Brain microvascular endothelial cell (primary cell): ENCODE measurements around the gene SEPTIN5.
"Not testable (repeated sequence)": the region's sequence is repeated elsewhere in the genome, so short reads cannot be mapped to it uniquely, and the experiment has no call there.

Source experiments
- DNase-seq: peaks from one replicate; pipeline ENCODE4 v3.0.0-alpha.2; 2020
- H3K27ac ChIP-seq: fragments of 250-450 bp; sonication (Bioruptor Pico); 2 replicates; pipeline ENCODE4 v1.5.1; 2020; ENCODE audit warnings: mild to moderate bottlenecking, moderate library complexity
- H3K27me3 ChIP-seq: fragments of 250-450 bp; sonication (Bioruptor Pico); replicated peaks from 2 replicates; pipeline ENCODE4 v1.5.1; 2020; ENCODE audit warnings: mild to moderate bottlenecking
- H3K36me3 ChIP-seq: fragments of 250-450 bp; sonication (Bioruptor Pico); replicated peaks from 2 replicates; pipeline ENCODE4 v1.5.1; 2020; ENCODE audit warnings: mild to moderate bottlenecking
- H3K4me3 ChIP-seq: 2 replicates; pipeline ENCODE4 v1.5.1; 2011; ENCODE audit warnings: low read depth, mild to moderate bottlenecking, control low read depth, low read length, moderate library complexity
- CTCF ChIP-seq: IDR thresholded peaks from 2 replicates; pipeline ENCODE4 v1.5.1; 2011; ENCODE audit warnings: low read depth, mild to moderate bottlenecking, moderate library complexity, low read length, control low read depth, inconsistent platforms; ENCODE audit errors: missing control alignments
- in situ Hi-C: cut with HindIII; loops from 2 replicates; pipeline ENCODE4 v1.10.0; 2017; ENCODE audit warnings: low sequenced_read_pairs, low pct_ligation_motif_present

The SEPTIN5 gene

GRCh38 chr22:19723232-19723982, 9.1 kb downstream of the SEPTIN5 start, which contains the start of gene GP1BB:
TSS of gene GP1BB (plus strand) at chr22:19723539. CDS start at chr22:19723570, 31 bp downstream.
- in situ Hi-C loops = no loop called here
- peak; percentile 12 for TF ChIP-seq CTCF
- H3K27ac ChIP-seq = no peak within 1 kb of the TSS
- no peak within 1 kb of the TSS for H3K4me3 ChIP-seq
- peaks cover 18% of the 10 kb centered on the region for H3K36me3 ChIP-seq
- DNase-seq = peak; percentile 20
- no peaks in the 10 kb centered on the region for H3K27me3 ChIP-seq

- H3K36me3 ChIP-seq = peaks cover 18% of the 10 kb centered on the region
- no peak overlapping the region for H3K27ac ChIP-seq
- in situ Hi-C loops = no loop called here
- TF ChIP-seq CTCF = no peak
- no peak for DNase-seq
- no peak overlapping the region for H3K4me3 ChIP-seq
- H3K27me3 ChIP-seq = no peaks in the 10 kb centered on the region
Observed at GRCh38 chr22:19723983-19724827, 9.9 kb downstream of the SEPTIN5 start.

DNA sequence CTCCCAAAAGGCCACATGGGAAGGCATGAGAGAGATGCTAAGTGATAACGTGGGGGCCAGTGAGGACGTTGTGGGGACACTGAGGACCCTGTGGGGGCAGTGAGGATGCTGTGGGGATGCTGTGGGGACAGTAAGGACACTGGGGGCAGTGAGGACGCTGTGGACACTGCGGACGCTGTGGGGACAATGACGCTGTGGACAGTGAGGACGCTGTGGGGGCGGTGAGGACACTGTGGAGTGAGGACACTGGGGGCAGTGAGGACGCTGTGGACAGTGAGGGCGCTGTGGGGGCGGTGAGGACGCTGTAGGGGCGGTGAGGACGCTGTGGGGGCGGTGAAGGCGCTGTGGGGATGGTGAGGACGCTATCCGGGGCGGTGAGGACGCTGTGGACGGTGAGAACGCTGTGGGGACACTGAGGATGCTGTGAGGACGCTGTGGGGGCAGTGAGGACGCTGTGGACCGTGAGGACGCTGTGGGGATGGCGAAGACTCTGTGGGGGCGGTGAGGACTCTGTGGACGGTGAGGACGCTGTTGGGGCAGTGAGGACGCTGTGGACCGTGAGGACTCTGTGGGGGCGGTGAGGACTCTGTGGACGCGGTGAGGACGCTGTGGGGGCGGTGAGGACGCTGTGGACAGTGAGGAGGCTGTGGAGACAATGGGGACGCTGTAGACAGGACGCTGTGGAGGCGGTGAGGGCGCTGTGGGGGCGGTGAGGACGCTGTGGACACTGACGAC, 10.8 kb downstream of the SEPTIN5 start:
- TF ChIP-seq CTCF = no peak
- Histone ChIP-seq H3K4me3 (no peak overlapping the region), H3K27me3 (no peaks in the 10 kb centered on the region), H3K36me3 (peaks cover 18% of the 10 kb centered on the region), H3K27ac (no peak overlapping the region)
- in situ Hi-C loops = no loop called here
- DNase-seq = no peak

DNA sequence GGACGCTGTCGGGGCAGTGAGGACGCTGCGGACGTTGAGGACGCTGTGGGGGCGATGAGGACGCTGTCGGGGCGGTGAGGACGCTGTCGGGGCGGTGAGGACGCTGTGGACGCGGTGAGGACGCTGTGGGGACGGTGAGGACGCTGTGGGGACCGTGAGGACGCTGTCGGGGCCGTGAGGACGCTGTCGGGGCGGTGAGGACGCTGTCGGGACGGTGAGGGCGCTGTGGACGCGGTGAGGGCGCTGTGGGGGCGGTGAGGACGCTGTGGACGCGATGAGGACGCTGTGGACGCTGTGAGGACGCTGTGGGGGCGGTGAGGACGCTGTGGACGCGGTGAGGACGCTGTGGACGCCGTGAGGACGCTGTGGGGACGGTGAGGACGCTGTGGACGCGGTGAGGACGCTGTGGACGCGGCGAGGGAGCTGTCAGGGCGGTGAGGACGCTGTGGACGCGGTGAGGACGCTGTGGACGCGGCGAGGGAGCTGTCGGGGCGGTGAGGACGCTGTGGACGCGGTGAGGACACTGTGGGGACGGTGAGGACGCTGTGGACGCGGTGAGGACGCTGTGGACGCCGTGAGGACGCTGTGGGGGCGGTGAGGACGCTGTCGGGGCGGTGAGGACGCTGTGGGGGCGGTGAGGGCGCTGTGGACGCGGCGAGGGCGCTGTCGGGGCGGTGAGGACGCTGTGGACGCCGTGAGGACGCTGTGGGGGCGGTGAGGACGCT, 11.9 kb downstream of the SEPTIN5 start:
- H3K27me3 ChIP-seq, H3K4me3 ChIP-seq, H3K27ac ChIP-seq, in situ Hi-C loops, DNase-seq: not testable (repeated sequence)
- H3K36me3 ChIP-seq = peaks cover 16% of the 10 kb centered on the region

DNA sequence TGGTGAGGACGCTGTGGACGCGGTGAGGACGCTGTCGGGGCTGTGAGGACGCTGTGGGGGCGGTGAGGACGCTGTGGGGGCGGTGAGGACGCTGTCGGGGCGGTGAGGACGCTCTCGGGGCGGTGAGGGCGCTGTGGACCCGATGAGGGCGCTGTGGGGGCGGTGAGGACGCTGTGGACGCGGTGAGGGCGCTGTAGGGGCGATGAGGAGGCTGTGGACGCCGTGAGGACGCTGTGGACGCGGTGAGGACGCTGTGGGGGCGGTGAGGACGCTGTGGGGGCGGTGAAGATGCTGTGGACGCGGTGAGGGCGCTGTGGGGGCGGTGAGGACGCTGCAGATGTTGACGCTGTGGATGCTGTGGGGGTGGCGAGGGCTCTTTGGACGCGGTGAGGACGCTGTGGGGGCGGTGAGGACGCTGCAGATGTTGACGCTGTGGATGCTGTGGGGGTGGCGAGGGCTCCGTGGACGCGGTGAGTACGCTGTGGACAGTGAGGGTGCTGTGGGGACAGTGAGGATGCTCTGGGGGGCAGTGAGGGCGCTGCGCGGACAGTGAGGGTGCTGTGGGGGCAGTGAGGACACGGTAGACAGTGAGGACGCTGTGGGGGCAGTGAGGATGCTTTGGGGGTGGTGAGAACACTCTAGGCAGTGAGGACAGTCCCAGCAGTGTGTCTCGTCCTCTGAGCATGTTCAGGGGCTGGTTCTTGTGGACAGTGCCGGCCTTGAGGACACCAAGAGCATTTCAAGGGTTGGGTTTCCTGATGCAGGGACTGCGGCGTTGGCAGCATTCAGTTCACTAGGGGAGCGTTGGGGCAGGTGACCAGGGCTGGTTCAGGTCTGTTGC, 13.2 kb downstream of the SEPTIN5 start:
- peaks cover 3% of the 10 kb centered on the region for H3K36me3 ChIP-seq
- TF ChIP-seq CTCF = no peak
- no peak overlapping the region for H3K27ac ChIP-seq
- H3K4me3 ChIP-seq = no peak overlapping the region
- in situ Hi-C loops = no loop called here
- H3K27me3 ChIP-seq = no peaks in the 10 kb centered on the region
- DNase-seq = no peak
